Measurements from ENCODE around the gene RAB3D. TPM values are rescaled to one million over a fixed set of nuclear protein-coding genes. Genes with fewer than 3 reads are reported as not detected.

The RAB3D gene
- total RNA-seq, 1 donor from 2014 or later = 33.9 TPM

GRCh38 chr19:11291415-11291814, 48.0 kb downstream of the RAB3D start:
- Histone ChIP-seq H3K9me3 (no peaks in the 10 kb centered on the region), H3K4me3 (no peak overlapping the region), H3K36me3 (no peaks in the 10 kb centered on the region), H3K27me3 (no peaks in the 10 kb centered on the region), H3K27ac (no peak overlapping the region), H3K4me1 (peaks cover 15% of the 10 kb centered on the region)
- intact Hi-C loops (cut with DNase I) = loop anchor here (10.0 kb wide), 2 partner anchors 163 to 193 kb away; partner anchors contain the start of gene ELAVL3
- DNase-seq (ENCODE audit: extremely low spot score in 2 of 2) = no peak
- TF ChIP-seq POLR2A (IDR thresholded peaks at IDR 0.05) = no peak
- TF ChIP-seq CTCF (IDR thresholded peaks at IDR 0.05) = no peak
- TF ChIP-seq POLR2AphosphoS5 (IDR thresholded peaks at IDR 0.05; ENCODE audit: insufficient read depth in 1 of 2, low read depth in 1 of 2) = no peak

GRCh38 chr19:11290256-11290655, 49.2 kb downstream of the RAB3D start:
- DNase-seq (ENCODE audit: extremely low spot score in 2 of 2) = no peak
- H3K36me3 ChIP-seq = no peaks in the 10 kb centered on the region
- H3K4me3 ChIP-seq = no peak overlapping the region
- H3K27me3 ChIP-seq = no peaks in the 10 kb centered on the region
- intact Hi-C loops (cut with DNase I) = loop anchor here (10.0 kb wide), 2 partner anchors 165 to 195 kb away; partner anchors contain the start of gene ELAVL3
- TF ChIP-seq POLR2AphosphoS5 (IDR thresholded peaks at IDR 0.05; ENCODE audit: insufficient read depth in 1 of 2, low read depth in 1 of 2) = no peak
- TF ChIP-seq CTCF (IDR thresholded peaks at IDR 0.05) = no peak
- no peak for TF ChIP-seq POLR2A (IDR thresholded peaks at IDR 0.05)
- peaks cover 14% of the 10 kb centered on the region for H3K4me1 ChIP-seq
- H3K9me3 ChIP-seq = no peaks in the 10 kb centered on the region
- H3K27ac ChIP-seq = no peak overlapping the region

DNA sequence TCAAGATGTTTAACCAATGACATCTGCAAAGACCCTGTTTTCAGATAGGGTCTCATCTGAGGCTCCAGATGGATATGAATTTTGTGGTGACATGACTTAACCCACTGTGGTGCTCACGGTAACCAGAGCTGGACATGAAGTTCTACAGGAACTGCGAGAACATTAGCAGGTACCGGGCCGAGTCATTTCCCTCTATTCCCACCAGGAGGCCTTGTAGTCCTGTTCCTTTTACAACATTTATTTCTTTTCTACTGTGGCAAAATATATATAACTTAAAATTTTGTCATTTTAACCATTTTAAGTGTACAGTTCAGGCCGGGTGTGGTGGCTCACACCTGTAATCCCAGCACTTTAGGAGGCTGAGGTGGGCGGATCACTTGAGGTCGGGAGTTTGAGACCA, 51.1 kb downstream of the RAB3D start:
- intact Hi-C loops (cut with DNase I) = loop anchor here (5.0 kb wide), 1 partner anchor 156 kb away; no protein-coding TSS in a partner anchor

GRCh38 chr19:11286312-11286974, 53.0 kb downstream of the RAB3D start:
- DNase-seq (ENCODE audit: extremely low spot score in 2 of 2) = no peak
- Histone ChIP-seq H3K4me3 (no peak overlapping the region), H3K4me1 (no peaks in the 10 kb centered on the region), H3K9me3 (no peaks in the 10 kb centered on the region), H3K36me3 (no peaks in the 10 kb centered on the region), H3K27ac (peak overlapping the region; percentile 20), H3K27me3 (no peaks in the 10 kb centered on the region)
- no peak for TF ChIP-seq POLR2AphosphoS5 (IDR thresholded peaks at IDR 0.05; ENCODE audit: insufficient read depth in 1 of 2, low read depth in 1 of 2)
- no peak for TF ChIP-seq CTCF (IDR thresholded peaks at IDR 0.05)
- no peak for TF ChIP-seq POLR2A (IDR thresholded peaks at IDR 0.05)
- intact Hi-C loops (cut with DNase I) = loop anchor here (5.0 kb wide), 1 partner anchor 154 kb away; no protein-coding TSS in a partner anchor

More for the DNA sequence above, 51.1 kb downstream of the RAB3D start:
- TF ChIP-seq CTCF (IDR thresholded peaks at IDR 0.05) = peak in 1 of 3 experiments; percentile 6
- no peak for TF ChIP-seq POLR2A (IDR thresholded peaks at IDR 0.05)
- no peak for TF ChIP-seq POLR2AphosphoS5 (IDR thresholded peaks at IDR 0.05; ENCODE audit: insufficient read depth in 1 of 2, low read depth in 1 of 2)
- H3K9me3 ChIP-seq = no peaks in the 10 kb centered on the region
- H3K27me3 ChIP-seq = no peaks in the 10 kb centered on the region
- no peak for DNase-seq (ENCODE audit: extremely low spot score in 2 of 2)
- no peak overlapping the region for H3K4me3 ChIP-seq
- peaks cover 3% of the 10 kb centered on the region for H3K4me1 ChIP-seq
- no peaks in the 10 kb centered on the region for H3K36me3 ChIP-seq
- no peak overlapping the region for H3K27ac ChIP-seq

- TF ChIP-seq POLR2A (IDR thresholded peaks at IDR 0.05) (no peak), POLR2AphosphoS5 (IDR thresholded peaks at IDR 0.05; ENCODE audit: insufficient read depth in 1 of 2, low read depth in 1 of 2) (no peak), CTCF (IDR thresholded peaks at IDR 0.05) (no peak)
- Histone ChIP-seq H3K27me3 (no peaks in the 10 kb centered on the region), H3K9me3 (no peaks in the 10 kb centered on the region), H3K27ac (no peak overlapping the region), H3K4me1 (no peaks in the 10 kb centered on the region), H3K36me3 (no peaks in the 10 kb centered on the region), H3K4me3 (no peak overlapping the region)
- DNase-seq (ENCODE audit: extremely low spot score in 2 of 2) = no peak
- intact Hi-C loops (cut with DNase I) = no loop called here
Measured at GRCh38 chr19:11284515-11284914, 54.9 kb downstream of the RAB3D start.

Data from vagina (tissue), 2 donors.